HG03378 (cell line): ENCODE results near the gene DLEC1.

Experiments
- ATAC-seq: cut with Tn5 transposase; IDR thresholded peaks from one replicate; pipeline ENCODE4 v1.9.1; 2021; ENCODE audit warnings: mild to moderate bottlenecking, moderate library complexity; ENCODE audit not compliant: unreplicated experiment

Gene DLEC1

DNA sequence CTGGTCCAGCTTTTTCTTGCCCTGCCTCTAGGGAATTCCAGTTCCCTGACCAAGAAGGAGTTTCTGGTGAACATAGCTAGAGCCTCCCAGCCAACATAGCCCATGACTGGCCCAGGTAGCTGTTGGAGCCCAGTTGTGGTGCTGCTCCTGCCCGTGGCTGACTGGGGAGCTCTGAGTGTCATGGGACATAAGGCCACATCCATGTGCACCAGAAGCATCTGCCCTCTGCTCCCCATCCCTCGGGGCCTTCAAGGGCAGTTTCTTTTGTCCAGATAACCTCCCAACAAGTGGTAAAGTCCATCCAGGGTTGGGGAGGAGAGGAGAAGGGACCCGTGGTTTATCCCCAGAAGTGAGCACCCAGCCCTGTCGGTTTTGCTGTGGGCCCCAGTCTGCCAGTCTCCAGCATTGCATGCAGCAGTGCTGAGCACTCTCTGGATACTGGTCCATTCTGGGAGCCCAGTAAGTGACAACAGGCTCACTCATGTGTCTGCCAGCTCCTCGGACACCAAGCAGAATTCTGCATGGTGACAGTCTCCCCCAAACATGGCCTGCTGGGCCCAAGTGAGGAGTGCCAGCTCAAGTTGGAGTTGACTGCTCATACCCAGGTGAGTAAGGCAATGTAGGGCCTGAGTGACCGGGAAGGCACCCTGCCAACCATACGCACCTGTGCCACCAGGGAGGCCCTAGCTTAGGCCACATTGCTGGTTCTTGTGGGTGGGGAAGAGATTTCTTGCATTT is 69.1 kb downstream of the DLEC1 start:
- no peak for ATAC-seq

DNA sequence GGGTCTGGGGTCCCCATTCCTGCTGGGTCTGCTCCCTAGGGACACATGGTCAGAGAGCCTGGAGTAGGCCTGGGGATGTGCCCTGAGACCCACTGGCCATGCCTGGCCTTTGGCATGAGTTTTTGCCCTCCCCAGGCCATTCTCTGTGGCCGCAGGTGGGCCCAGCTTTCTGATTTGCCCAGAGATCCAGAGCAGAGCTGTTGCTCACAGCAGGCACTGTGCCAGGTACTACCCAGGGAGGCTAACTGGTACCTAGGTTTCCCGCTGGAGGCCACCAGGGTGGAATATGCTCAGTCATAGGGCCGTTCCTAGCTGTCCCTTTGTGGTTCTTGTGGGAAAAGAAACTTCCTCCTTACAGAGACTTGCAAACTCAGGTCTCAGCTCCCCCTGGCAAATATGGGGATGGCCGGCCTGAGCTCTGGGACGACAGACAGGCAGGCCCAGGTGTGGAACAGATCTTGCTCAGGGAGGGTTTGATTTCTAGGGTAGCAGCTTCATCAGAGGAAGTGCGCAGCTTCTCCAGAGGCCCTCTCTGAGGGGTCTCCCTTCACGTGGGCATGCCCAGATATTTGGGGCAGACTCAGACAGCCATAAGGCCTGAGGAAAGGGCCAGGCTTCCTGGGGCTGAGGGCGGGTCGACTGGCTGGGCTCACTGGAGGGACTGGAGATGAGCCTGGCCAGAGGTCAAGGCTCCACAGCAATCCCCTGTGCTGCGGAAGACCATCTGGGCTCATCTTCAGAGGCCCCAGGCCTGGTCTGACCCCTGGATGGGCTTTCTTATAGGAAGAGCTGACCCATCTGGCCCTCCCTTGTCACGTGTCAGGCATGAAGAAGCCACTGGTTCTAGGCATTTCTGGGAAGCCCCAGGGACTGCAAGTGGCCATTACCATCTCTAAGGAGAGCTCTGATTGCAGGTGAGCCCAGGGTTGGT is 69.9 kb downstream of the DLEC1 start:
- ATAC-seq = no peak

DNA sequence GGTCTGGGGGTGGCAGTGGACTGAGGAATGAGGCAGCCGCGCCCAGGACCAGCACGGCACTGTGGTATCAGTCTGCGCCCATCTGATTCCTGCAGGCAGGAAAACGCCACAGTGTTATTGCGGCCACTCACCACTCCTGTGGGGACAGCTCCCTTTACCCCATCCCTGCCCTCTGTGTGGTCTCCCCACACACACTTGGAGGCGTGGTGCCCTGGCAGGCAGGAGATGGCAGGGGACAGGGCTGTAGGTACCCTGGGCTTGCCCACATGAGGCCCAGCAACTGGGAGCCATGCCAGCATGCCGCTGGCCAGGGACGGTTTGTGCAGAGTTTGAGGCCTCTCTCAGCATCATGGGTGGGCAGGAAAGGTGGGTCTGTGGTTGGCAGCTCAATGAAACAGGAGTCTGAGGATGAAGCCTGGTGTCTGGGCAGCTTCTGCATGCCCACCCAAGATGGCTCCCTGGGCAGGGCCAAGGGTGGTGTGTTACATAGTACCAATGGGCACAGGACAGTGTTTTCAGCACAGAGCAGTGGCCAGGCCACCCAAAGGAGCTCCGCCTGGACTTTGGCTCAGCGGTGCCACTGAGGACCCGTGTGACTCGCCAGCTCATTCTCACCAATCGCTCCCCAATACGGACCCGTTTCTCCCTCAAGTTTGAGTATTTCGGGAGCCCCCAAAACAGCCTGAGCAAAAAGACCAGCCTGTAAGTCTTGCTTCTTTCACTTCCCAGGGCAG is 70.7 kb downstream of the DLEC1 start:
- no peak for ATAC-seq

DNA sequence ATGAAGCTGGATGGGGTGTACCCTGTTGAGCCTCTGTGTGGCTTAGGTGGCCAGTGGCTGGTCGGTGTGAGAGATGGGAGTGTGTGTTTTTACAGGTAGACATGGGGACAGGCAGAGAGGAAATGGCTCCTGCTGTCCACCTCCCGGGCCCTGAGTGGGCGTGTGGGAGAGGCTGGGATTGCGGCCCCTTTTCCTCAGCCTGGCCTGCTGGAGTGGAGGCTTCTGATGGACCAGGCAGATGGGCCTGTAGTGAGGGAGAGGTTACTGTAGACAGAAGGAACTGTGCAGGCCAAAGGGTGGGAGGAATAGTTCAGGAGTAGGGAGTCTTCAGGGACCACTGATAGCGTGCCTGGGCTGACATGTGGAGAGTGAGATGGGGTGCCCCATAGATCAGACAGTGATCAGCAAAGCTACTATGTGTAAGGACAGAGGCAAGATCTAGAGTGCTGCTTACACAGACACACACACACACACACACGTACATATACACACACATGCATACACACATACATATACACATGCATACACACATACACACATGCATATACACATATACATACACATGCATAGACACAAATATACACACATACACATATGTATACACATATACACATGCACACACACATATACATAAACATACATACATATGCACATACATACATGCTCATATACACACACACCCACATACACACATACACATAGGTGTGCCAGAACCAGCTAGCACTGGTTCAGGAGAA is 71.5 kb downstream of the DLEC1 start:
- no peak for ATAC-seq

DNA sequence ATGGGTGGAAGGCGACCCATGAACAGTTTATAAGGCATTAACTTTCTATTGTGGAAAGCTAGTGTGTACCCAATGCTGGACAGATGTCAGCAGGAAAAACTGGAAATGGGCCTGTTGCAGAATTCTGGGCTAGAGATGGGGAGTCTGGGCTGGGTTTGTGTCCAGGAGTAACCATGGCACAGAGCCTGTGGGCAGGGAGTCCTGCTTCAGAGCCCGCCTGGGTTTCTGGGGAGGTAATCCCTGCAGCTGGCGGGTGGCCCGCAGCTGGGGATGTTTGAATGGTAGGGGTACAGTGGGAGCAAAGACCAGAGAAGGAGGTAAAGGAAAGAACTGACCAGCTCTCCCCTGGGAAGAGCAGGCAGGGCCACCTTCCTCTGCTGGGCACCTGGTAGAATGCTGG is 72.2 kb downstream of the DLEC1 start:
- no peak for ATAC-seq

DNA sequence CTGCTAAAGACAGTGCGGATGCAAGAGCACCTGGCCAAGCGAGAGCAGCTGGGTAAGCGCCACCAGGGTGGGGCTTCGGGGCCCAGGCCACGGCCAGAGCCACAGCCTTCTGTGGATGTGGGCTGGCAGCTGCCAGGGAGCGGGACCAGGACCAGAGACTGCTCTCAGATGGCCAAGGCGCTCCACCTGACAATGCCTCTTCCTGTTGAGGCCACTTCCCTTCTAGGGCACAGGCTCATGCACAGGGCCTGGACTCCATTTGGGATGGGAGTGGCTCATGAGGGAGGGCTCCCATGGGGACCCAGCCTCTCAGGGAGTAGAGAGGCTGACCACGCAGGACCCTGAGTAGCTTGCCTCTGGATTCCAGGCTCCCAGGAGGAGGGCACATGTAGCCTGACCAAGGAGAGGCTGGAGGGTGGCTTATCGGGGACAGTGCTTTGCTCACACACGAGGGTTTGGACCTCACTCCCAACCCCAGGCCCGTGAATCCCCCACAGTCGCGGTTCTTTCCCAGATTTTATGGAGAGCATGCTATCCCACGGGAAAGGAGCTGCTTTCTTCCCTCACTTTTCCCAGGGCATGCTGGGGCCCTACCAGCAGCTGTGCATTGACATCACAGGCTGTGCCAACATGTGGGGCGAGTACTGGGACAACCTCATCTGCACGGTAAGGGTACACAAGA is 72.8 kb downstream of the DLEC1 start:
- ATAC-seq = no peak

DNA sequence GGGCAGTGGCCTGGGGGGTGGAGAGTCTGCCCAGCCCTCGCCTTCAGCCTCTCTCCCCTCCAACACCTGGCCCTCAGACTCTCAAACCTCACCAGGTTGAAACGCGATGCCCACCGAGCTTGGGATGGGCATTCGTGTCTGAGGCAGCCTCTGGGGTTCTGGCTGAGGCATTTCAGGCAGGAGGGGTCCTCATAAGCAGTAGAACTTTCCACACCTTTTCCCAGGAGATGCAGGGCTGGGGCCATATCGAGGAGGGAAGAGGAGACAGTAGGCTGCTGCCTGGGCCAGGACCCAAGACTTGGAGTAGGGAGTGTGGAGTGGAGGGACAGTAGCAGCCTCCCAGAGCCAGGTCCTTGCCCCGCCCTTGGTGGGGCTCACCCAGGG is 73.4 kb downstream of the DLEC1 start:
- no peak for ATAC-seq

DNA sequence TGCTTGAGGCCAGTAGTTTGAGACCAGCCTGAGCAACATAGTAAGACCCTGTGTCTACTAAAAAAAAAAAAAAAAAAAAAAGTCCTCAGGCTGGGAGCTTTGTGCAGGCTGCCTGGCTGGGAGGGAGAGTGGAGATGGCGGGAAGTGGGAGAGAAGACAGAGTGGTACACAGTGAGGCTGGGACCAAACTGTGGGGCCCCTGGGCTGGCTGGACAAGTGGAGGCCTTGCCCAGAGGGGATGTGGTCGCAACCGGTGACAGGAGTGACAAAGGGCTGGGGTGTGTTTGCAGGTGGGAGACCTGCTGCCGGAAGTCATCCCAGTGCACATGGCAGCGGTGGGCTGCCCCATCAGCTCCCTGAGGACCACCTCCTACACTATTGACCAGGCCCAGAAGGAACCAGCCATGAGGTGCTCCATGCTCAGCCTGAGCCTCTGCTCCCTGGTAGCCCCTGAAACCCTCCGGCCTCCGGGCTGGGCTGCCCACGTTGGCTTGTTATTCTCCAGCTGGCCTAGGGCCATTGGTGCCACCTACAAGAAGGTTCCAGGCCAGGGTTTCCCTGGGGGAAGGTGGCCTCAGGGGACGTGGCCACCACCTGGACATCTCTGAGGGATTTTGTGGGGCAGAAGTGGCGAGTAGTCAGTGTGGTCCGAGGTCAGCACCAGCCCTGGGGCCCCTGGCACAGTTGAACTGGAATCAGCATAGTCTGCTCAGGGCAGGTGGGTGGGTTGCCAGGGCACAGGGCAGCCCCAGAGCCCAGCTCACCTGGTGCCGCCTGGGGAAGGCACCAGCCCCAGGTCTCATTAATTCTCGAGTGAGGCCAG is 75.3 kb downstream of the DLEC1 start:
- ATAC-seq = no peak

DNA sequence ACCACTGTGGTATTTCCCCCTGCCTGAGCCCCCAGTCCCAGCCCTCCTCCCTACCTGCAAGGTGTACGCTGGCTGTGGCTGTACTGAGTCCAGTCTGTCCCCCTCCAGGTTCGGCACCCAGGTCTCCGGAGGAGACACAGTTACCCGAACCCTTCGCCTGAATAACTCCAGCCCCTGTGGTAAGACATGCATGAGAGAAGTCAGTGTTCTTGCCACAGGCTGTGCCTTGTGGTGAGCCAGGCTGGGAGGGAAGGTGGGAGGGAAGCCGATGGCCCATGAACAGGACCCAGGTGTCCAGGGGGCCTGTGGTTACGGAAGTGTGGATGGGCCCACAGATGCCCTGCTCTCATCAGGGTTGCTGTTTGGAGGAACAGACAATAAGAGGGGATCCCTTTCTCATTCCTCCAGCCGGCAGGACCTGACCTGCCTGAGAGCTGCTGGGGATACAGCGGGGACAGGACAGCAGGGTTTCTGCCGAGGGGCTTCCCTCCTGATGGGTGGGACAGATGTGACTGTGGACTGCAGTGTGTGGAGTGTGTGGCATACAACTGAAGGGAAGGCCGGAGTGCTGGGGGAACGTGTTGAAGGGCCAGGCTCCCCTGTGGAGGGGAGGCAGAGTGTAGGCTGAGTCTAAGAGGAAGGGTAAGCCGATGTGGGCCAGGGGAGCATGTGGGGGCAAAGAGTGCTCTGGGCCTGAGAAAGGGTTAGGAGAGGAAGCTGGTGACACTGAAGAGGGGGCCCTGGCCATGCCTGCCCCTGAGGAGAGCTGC is 76.1 kb downstream of the DLEC1 start:
- no peak for ATAC-seq

DNA sequence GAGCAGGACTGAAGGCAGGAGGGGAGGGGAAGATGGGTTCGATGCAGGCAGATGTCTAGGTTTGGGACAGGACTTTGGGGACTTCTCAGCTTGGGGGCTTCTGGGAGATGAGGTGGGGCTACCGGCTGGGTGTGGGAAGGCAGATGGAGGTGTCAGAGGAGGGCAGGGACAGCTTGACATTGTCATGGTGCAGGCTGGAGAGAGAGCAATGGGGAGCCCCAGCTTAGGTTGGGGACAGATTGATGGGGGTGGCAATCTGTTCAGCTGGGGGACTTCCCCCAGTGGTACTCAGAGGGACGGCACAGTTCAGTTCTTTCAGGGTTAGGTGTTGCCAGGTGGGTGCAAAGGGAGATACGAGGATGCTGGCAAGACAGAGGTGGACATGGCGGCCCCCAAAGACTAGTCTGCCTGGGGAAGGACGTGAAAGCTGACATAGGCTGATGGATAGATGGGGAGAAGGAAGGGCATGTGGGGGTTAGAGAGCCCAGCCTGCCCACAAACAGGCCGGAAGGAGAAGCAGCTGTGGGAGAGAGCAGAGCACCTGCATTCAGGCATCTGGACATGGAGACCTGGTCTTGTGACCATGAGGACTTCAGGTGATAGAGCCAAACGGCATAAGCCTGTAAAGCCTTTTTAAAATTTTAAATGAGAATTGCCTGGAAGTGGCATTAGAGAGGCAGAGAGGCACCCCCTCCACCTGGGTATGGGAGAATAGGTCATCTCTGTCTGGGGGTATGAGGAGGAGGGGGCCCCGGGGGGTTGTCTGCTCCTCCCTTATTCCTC is 76.8 kb downstream of the DLEC1 start:
- ATAC-seq = no peak

DNA sequence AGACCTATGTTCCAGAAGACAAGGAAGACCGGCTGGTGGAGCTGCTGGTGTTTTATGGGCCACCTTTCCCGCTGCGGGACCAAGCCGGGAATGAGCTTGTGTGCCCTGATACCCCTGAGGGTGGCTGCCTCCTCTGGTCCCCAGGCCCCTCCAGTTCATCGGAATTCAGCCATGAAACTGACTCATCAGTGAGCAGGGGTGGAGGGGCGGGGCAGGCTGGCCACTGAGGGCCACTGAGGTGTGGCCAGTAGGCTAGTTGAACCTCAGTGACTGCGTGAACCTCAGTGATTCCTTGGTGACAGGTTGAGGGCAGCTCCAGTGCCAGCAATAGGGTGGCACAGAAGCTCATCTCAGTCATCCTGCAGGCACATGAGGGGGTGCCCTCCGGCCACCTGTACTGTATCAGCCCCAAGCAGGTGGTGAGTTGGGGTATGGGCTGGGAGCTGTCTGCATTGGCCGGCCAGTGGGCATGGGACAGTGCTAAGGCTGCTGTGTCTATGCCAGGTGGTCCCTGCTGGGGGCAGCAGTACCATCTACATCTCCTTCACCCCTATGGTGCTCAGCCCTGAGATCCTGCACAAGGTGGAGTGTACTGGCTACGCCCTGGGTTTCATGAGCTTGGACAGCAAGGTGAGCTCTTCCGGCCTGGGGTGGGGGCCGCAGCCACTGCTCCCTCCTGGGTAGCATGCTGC is 77.6 kb downstream of the DLEC1 start:
- no peak for ATAC-seq

DNA sequence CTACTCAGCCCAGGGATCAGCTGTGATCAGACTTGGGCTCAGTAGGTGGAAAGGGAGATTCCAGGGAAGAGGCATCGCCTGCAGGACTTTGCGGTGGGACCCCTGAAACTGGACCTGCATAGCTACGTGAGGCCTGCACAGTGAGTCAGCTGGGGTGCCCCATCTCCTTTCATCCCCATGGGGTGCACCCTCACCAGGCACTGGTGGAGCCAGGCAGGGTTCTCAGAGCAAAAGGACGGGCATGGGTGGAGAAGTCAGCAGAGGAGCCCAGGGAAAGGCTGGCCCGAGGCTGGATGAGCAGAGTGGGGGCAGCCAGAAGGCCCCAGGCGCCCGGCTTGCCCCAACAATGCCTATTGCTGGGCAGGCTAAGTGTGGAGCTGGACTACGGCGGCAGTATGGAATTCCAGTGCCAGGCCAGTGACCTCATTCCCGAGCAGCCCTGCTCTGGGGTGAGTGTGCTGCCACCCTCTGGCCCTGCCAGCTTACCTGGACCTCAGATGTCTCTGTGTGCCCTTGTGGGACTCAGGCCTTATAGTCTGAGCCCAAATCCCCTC is 78.2 kb downstream of the DLEC1 start:
- no peak for ATAC-seq

DNA sequence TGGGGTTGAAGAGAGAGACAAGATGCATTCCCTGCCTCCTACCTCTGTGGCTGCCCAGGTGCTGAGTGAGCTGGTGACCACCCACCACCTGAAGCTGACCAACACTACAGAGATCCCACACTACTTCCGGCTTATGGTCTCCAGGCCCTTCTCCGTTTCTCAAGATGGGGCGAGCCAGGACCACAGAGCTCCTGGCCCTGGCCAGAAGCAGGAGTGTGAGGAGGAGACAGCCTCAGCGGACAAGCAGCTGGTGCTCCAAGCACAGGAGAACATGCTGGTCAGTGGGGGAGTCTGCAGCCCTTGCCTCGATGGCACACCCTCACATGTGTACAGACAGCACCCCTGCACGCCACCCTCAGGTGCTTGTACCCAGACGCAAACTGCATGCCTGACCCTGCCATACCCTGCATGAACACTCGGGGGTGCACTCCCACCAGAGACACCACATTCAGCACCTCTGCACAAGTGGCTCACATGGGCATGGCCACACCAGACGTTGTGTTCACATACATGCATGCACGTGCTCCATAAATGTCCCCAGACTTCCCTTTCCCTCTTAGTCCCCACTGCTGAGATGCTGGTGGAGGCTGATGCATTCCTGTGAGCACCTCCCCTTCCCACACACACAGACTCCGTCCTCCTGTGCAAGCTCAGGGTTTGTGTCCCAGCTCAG is 78.9 kb downstream of the DLEC1 start:
- peak; percentile 72 for ATAC-seq

DNA sequence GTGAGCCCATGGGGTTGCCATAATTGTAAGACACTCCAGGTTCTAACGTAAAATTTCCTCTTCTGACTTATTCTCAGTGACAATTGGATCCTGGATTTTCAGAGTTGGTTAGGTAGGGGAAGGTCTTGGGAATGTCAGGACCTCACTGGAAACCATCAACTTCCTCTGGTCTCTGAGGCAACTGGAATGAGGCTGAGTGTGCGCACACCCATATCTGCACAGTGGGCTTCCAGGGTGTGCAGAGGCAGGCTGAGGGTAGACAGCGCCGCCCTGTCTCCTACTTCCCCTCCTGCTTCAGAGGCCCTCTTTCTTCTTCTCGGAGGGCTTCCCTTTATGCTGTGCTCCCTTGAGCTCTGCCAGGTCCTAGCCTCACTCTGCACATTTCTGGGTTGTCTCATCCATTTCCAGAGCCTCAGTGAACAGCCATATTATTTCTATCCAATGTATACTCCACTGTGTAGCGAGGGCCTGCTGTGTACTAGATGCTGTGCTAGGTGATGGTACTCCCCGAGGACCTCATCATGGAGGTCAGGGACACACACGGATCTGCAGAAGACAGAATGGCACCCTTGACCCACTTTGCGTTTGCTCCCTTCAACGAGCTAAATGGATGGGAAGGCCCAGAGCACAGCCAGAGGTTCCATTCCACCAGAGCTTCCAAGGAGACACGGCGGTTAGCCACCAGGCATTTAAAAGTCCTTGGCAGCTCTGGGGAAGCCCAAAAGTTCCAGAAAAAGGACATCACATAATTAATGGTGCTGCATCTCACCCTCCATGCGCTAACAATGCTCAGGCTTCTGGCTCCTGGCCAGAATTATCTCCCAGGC is 79.6 kb downstream of the DLEC1 start:
- ATAC-seq = no peak

DNA sequence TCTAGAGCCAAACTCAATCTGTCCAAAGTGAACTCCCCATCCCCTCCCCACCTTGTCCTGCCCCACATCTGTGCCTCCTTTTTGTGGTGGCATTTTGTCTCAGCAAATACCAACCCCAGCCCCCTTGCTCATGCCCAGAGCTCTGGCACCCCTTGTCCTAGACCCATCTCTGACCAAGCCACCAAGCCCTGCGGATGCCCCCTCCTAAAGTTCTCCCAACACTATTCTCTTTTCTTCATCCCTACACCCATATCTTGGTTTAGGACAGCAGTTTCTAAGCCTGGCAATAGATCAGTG is 80.2 kb downstream of the DLEC1 start:
- ATAC-seq = no peak
